Right ventricle myocardium inferior (tissue), 1 donor: ENCODE measurements around the gene DUSP3. TPM values are rescaled to one million over a fixed set of nuclear protein-coding genes. Genes with fewer than 3 reads are reported as not detected.
A peak's percentile ranks its signal among the peaks of the same experiment; 100 is the strongest.

Experiments
- ATAC-seq: fragments of 200-7000 bp; cut with Tn5 transposase; one replicate; pipeline ENCODE4 v1.9.1; 2020; ENCODE audit warnings: mild to moderate bottlenecking, moderate library complexity
- DNase-seq: peaks from one replicate; pipeline ENCODE4 v3.0.0; 2021; ENCODE audit errors: missing footprints
- intact Hi-C: fragments of 100-400 bp; cut with DNase I; formaldehyde crosslinking; loops from one replicate; pipeline ENCODE4 v1.11.0; 2022
- total RNA-seq: library from RNA; stranded (reverse); fragmentation: NEBNext Ultra II Directional; extraction: Animal tissue kit (Norgen Biotek cat#: 25700); gene quantifications from one replicate; pipeline ENCODE4 v1.2.1, GENCODE V29; 2021
- donor health status: DM: no; HTN: yes; CAD: no; lungs with severe emphysema.

The DUSP3 gene
- total RNA-seq, 1 donor from 2014 or later: 260 TPM

DNA sequence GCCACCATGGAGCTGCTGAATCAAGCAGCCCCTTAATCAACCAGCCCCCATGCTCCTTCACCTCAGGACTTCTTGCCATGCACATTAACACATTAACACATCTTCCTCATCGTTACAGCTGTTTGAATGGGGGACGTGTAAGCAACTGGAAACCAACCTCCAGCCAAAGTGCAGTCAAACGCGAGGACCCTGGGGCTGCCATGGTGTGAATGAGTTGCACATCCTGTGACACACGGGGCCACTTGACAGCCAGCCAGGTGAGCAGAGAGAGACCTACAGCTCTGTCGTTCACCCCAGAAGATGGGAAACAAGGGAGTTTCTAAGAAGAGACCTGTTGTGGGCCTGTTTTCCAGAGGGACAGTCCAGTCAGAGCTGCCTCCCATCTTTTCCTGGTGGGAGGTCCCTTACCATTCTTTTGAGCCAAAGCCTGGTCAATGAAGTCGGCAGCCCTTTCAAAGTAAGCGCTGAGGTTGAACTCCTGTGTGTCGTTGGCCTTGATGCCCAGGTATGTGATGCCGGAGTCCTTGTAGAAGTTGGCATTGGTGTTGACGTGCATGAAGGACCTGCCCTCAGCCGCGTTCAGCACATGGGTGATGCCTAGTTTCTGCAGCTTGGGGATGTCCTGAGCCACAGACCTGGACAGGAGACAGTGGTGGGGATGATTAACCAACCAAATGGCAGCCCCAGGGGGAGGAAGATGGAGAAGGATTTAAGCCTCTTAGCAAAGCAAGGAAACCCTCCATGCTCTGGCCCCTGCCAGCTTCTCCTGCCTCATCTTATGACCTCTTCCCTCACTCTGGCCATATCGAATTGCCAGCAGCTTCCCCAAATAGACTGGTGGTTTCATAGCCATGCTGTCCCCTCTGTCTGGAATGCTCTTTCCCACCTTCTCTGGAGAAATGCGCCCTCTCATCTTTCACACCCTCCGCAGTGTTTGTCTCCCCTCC lies 4.2 kb downstream of the DUSP3 start:
- ATAC-seq (no peak), DNase-seq (no peak)
- intact Hi-C loops: loop anchor here (5.0 kb wide), 2 partner anchors 58 to 73 kb away; partner anchors contain the start of genes CD300LG and MPP3

DNA sequence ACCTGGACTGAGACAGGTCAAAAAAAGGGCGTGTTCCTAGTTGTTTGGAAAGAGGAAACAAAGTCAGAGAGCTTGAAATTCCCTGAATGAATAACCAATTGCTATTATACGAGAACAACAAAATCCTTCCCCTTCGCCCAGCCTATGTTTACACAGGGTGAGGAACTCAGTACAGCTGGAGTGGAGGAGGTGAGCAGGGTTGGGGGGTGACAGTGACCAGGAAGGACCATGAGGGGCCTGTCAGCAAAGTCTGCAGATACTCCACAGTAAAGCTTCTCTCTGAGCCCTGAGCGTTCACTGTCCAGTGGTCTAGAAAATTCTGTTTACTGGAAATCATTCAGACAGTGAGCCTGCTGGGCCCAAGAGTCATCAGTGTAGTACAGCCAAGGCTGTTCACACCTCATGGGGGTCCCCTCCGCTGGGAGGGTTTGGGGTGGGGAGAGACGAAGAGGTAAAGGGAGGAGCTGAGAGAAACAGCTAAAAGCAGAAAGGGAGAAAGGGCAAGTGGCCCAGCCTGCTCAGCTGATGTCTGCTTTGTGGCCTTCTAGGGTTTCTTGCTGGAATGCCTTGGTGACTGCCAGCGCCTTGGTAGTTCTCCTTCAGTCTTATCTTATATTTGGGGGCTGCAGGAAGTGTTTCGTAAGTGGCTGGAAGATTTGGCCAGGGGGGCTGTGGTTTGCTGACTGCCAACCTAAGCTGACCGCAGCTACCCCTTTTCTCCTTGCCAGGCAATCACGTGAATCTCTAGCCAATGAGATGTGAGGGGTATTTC lies 5.7 kb downstream of the DUSP3 start:
- ATAC-seq (no peak), DNase-seq (no peak)
- intact Hi-C loops: no loop called here

GRCh38 chr17:43771463-43771862 lies 7.3 kb downstream of the DUSP3 start:
- intact Hi-C loops: no loop called here
- ATAC-seq (no peak), DNase-seq (no peak)

DNA sequence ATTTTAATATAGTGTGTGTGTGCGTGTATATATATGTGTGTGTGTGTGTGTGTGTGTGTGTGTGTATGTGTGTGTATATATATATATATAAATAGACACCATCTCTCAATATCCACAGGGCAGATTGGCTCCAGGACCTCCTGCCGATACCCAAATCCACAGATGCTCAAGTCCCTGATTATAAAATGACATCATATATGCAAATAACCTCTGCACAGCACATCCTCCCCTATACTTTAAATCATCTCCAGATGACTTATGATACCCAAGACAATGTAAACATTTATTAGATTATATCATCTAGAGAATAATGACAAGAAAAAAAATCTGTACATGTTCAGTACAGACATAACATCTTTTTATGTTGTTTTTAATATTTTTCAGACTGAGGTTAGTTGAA lies 7.8 kb downstream of the DUSP3 start:
- ATAC-seq: no peak

DNA sequence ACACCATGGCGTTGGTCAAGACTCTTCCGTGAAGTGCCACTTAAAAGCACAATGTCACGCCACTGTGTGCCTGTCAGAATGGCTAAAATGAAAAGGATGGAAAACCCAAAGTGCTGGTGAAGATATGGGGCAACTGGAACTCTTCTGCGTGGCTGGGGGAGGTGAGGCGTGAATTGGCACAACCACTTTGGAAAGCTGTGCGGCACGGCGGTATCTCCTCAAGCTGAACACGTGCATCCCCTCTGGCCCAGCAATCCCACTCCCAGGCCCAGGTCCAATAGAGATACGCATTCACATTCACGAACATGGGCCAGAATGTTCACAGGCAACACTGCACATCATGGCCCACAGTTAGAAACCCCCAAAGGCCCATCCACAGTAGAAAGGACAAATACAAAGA lies 8.9 kb downstream of the DUSP3 start:
- ATAC-seq: no peak

More for the DNA sequence above, 7.8 kb downstream of the DUSP3 start:
- DNase-seq: no peak
- intact Hi-C loops: no loop called here

DNA sequence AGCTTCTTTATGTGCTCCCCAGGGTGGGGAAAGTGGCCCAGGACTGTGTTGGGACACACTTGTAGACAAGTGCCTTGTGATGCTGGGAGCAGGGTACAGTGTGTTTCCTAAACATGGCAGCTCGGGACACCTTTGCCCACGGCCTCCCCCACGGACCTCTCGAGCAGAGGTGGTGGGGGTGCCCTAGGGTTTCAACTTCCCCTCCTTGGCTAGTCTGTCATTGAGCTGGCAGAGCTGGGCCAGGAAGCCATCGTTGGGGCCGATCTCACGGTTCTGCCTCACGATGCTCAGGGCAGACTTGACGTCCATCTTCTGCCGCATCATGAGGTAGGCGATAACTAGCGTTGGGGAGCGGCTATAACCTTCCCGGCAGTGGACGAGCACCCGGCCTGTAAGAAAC lies 9.4 kb downstream of the DUSP3 start:
- intact Hi-C loops: no loop called here
- DNase-seq (no peak), ATAC-seq (no peak)

More for the DNA sequence above, 8.9 kb downstream of the DUSP3 start:
- intact Hi-C loops: no loop called here
- no peak for DNase-seq

DNA sequence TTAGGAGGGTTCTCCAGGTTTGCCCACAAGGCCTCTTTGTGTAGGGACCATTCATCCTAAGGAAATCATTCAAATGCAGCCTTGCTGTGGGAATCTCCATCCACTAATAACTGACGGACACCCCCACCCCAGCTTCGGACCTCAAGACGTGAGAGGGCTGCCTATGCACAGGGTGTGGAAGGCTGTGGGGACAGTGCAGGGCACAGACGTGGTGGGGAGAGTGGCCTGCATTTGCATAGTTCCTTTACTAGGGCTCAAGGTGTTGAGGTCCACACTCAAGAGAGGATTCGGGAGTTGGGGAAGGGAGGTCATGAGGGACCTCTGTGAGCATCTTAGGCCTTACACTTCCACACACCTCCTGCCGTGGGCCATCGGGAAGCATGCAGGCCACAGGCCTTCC lies 9.8 kb downstream of the DUSP3 start:
- ATAC-seq (no peak), DNase-seq (no peak)
- intact Hi-C loops: no loop called here

DNA sequence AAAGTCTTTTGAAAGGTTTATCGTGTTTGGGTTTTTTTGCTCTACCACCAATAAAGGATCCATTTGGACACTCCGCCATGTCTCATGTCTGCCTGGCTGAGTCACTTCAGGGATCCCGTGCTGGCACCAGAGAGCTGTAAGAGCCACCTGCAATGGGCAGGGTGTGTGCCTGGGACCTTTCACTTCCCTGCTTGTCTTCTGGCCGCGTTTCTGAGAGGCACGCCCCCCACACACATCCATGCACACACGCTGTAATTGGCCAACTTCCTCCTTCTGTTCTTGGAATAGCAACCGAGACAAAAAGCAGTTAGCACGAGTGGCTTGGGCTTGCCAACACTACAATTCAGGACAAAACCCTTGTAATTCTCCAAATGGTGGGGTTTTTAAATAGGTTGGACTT lies 10.4 kb downstream of the DUSP3 start:
- ATAC-seq: peak; percentile 63
- intact Hi-C loops: no loop called here
- DNase-seq: no peak

GRCh38 chr17:43767713-43768059 lies 11.1 kb downstream of the DUSP3 start:
- ATAC-seq (no peak), DNase-seq (no peak)
- intact Hi-C loops: no loop called here

DNA sequence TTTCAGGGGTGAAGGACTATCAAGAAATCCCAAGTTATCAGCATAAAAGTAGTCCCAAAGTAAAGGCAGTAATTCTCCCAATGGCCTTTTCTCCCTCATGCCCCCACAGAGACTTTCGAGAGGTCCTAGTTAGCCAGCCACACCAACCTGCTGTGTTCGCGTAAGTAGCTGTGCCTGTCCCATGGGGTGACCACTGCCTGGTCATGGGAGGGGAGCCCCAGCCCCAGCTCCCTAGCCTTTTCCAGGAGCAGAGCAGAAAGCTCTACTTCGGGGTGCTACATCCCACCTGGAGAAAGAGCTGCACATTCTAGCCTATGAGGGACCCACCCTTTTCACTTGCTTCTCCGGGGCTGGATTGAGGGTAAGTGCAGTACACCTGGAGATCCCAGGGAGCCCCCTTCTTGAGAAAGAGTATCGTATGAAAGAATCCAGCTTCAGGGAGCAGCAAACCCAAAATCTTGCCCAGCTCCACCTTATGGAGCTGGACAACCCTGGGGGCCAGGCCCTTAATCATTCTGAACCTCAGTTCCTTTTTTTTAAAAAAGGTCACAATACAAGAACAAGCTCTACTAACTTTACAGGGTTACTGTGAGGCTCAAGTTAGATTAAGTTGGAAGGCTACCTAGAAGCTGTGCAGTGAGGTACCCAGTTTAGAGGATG lies 11.6 kb downstream of the DUSP3 start:
- DNase-seq (no peak), ATAC-seq (no peak)
- intact Hi-C loops: no loop called here

- DNase-seq: peak; percentile 87
- intact Hi-C loops: no loop called here
- ATAC-seq: no peak
These were observed 12.2 kb downstream of the DUSP3 start for GRCh38 chr17:43766413-43767052.

GRCh38 chr17:43760254-43760852 lies 18.4 kb downstream of the DUSP3 start:
- intact Hi-C loops: loop anchor here (1.0 to 5.0 kb wide), 2 partner anchors 66 to 183 kb away; no protein-coding TSS in a partner anchor
- ATAC-seq (peak; percentile 90), DNase-seq (peak; percentile 93)

DNA sequence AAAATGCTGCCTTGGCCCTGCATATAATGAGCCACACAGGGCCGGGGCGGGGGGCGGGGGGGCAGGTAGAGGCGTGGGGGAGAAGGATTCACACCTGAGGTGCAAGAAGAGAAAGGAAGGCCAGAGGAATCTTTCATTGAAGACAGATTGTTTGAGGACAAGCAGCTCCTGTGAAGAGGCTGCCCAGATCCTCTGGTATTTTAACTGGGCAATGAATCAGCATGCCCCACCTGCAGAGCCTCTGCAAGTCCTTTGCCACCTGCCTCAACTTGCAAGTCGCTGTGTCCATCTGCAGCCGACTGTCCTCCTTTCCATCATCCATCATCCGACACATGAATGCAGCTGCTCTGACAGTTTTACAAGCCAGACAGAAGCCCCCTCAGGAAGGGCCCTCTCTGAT lies 18.9 kb downstream of the DUSP3 start:
- DNase-seq (no peak), ATAC-seq (no peak)
- intact Hi-C loops: loop anchor here (1.0 to 5.0 kb wide), 2 partner anchors 66 to 183 kb away; no protein-coding TSS in a partner anchor

- ATAC-seq (no peak), DNase-seq (no peak)
- intact Hi-C loops: no loop called here
These were observed 20.1 kb downstream of the DUSP3 start, which contains the start of gene SOST for GRCh38 chr17:43758497-43759174. Gene SOST, minus strand, starts transcription at chr17:43758791. Its CDS starts 50 bp downstream, at chr17:43758741.

GRCh38 chr17:43758086-43758485 lies 20.7 kb downstream of the DUSP3 start:
- DNase-seq: no peak
- intact Hi-C loops: no loop called here

DNA sequence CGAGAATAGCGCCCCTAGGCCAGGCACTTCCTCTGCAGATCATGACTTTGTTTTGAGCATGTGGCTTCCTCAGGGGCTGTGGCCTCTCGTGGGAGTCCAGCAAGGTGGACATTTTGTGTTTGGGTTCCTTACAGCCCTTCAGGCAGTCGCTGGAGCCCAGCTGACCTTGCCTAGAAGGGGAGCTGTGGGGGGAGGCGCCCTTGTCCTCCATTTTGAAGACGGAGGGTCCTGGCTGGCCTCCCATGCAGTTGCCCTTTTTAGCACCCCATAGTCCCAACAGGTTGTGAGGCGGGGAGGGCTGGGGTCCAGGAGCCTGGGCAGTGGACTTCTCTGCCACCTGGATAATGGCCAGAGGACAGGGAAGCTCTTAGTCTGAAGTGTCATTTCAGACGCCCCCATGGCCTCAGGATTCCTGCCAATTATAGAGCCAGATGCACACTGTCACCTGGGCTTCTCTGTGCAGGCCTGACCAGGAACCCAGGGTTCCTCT lies 21.6 kb downstream of the DUSP3 start:
- no peak for ATAC-seq
- intact Hi-C loops: no loop called here
- DNase-seq: no peak

More at GRCh38 chr17:43758086-43758485, 20.7 kb downstream of the DUSP3 start:
- no peak for ATAC-seq

GRCh38 chr17:43756201-43756600 lies 22.6 kb downstream of the DUSP3 start:
- intact Hi-C loops: no loop called here
- ATAC-seq: no peak
- DNase-seq: no peak
